Ovary (tissue), 9 donors: ENCODE results near the gene ARRDC5. TPM values are rescaled to one million over a fixed set of nuclear protein-coding genes. Genes with fewer than 3 reads are reported as not detected.

Source experiments
- DNase-seq, 5 donors: peaks; one replicate each; pipeline ENCODE4 v3.0.0-alpha.2; 2019 to 2020
- H3K27ac ChIP-seq, 2 donors: fragments of 200-600 bp; one replicate each; pipeline versions ENCODE4 v1.5.1 to v1.8.0; 2019 to 2022
- H3K27me3 ChIP-seq: fragments of 200-600 bp; one replicate; pipeline ENCODE4 v1.8.0; 2022
- H3K36me3 ChIP-seq: fragments of 200-600 bp; sonication (generic); one replicate; pipeline ENCODE4 v1.5.1; 2019
- H3K4me1 ChIP-seq: one replicate; pipeline ENCODE4 v1.8.1; 2013; ENCODE audit warnings: mild to moderate bottlenecking, moderate library complexity; ENCODE audit not compliant: insufficient read depth
- H3K4me3 ChIP-seq: fragments of 200-600 bp; sonication (generic); one replicate; pipeline ENCODE4 v1.5.1; 2017
- H3K9me3 ChIP-seq, 2 donors: fragments of 200-600 bp in 1 of 2; sonication (generic) in 1 of 2; one replicate each; pipeline versions ENCODE4 v1.5.1 to v1.8.1; 2013 to 2019; ENCODE audit warnings: mild to moderate bottlenecking in 1 of 2, moderate library complexity in 1 of 2
- EP300 ChIP-seq: sonication (generic); formaldehyde crosslinking; IDR thresholded peaks from one replicate; pipeline ENCODE4 v1.6.1; 2017; ENCODE audit warnings: antibody characterized with exemption
- POLR2A ChIP-seq: fragments of 450-650 bp; IDR thresholded peaks from one replicate; pipeline ENCODE4 v1.6.1; 2017; ENCODE audit warnings: antibody characterized with exemption, mild to moderate bottlenecking, moderate library complexity
- WGBS, 3 donors: extraction: QIAGEN DNeasy Blood & Tissue Kit in 1 of 3; methylation state at CpG; one replicate each; pipeline versions ENCODE4 v1.1.5 to v1.1.7; 2013 to 2017; 5-methylcytosine and 5-hydroxymethylcytosine counted together
- intact Hi-C, 4 donors: fragments of 100-400 bp; cut with DNase I; formaldehyde crosslinking; loops; one replicate each; pipeline versions ENCODE4 v1.11.0 to v1.15.1; 2022 to 2023
- polyA plus RNA-seq, 2 donors: library from polyadenylated mRNA; stranded (reverse); fragments of 200-250 nt in 1 of 2; fragments of 350-450 nt in 1 of 2; fragmentation: Illumina TruSeq in 1 of 2; extraction: RNeasy Lipid Tissue Mini Kit (QIAGEN cat#74804) in 1 of 2; gene quantifications; one replicate each; pipeline ENCODE4 v1.2.3, GENCODE V29; 2013 to 2014
- total RNA-seq, 7 donors: library from RNA; depleted of rRNA in 2 of 7; stranded (reverse); fragments of >200 nt in 2 of 7; fragmentation: NEBNext Ultra II Directional in 3 of 7; extraction: Animal tissue kit (Norgen Biotek cat#: 25700) in 3 of 7; gene quantifications; one replicate each; pipeline versions ENCODE4 v1.1.0 to v1.2.4, GENCODE V29; 2016 to 2023
- TF ChIP-seq, protein P1 (sequence below), 3 donors: fragments of 450-650 bp in 2 of 3; fragments of 200-600 bp in 1 of 3; IDR thresholded peaks; one replicate each; pipeline versions ENCODE4 v1.5.1 to v1.8.0; 2016 to 2022; ENCODE audit warnings: antibody characterized with exemption in 3 of 3, mild to moderate bottlenecking in 1 of 3
- donor health status: DM: no; HTN: no; CAD: no; lungs with moderate emphysema.
- donor health status: DM: no; HTN: no; CAD: no.
- donor health status: Bipolar disorder and iron deficiency.
- donor health status: DM: yes; HTN: yes; CAD: no.
- donor health status: DM: no; HTN: no; CAD: no.
- donor health status: DM: yes; HTN: yes; CAD: no.

The ARRDC5 gene
- total and polyA plus RNA-seq, 9 donors, result 0.07 to 1.2 (median 0.24) TPM; not detected in 3

DNA sequence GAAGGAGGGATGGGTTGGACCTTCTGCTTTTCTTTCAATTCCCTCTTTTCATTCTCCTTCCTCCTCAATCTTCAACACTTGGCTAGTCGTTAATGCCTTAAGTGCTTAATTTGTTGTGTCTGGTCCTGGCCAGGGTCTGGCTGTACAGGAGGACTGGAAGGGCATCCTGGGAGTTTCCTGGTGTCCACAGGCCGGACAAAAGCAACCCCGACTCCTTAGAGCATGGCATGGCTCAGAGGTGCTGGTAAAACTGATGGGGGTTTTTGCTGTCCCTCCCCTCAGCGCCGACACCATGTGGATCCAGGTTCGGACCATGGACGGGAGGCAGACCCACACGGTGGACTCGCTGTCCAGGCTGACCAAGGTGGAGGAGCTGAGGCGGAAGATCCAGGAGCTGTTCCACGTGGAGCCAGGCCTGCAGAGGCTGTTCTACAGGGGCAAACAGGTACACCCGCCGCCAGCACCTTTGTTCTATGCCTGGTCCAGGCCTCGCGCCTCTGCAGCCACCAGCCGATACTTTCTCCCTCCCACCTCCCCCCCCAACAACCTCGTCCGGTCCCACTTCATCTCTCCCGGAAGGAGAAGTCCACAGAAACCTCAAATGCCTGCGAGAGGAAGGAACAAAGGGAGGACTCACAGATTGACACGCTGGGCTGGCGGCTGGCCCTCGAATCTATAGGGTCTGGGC lies 8.0 kb upstream of the ARRDC5 start:
- 24 to 31% (median 28%) methylated on average over 20 to 23 of the region's 23 CpGs for WGBS, 3 donors
- Histone ChIP-seq H3K4me1 (peaks cover 7% of the 10 kb centered on the region), H3K4me3 (peak overlapping the region; percentile 68), H3K27ac (no peak overlapping the region), H3K36me3 (no peaks in the 10 kb centered on the region), H3K9me3 (no peaks in the 10 kb centered on the region), H3K27me3 (no peaks in the 10 kb centered on the region)
- TF ChIP-seq, protein P1, sequence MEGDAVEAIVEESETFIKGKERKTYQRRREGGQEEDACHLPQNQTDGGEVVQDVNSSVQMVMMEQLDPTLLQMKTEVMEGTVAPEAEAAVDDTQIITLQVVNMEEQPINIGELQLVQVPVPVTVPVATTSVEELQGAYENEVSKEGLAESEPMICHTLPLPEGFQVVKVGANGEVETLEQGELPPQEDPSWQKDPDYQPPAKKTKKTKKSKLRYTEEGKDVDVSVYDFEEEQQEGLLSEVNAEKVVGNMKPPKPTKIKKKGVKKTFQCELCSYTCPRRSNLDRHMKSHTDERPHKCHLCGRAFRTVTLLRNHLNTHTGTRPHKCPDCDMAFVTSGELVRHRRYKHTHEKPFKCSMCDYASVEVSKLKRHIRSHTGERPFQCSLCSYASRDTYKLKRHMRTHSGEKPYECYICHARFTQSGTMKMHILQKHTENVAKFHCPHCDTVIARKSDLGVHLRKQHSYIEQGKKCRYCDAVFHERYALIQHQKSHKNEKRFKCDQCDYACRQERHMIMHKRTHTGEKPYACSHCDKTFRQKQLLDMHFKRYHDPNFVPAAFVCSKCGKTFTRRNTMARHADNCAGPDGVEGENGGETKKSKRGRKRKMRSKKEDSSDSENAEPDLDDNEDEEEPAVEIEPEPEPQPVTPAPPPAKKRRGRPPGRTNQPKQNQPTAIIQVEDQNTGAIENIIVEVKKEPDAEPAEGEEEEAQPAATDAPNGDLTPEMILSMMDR (IDR thresholded peaks at IDR 0.05), result no peak
- TF ChIP-seq POLR2A (no peak), EP300 (no peak)
- intact Hi-C loops, result loop anchor here in 2 of 4 donors (2.0 to 10.0 kb wide), 5 partner anchors 38 to 122 kb away; no protein-coding TSS in a partner anchor
- peak in 1 of 5 donors; percentile 31 for DNase-seq

DNA sequence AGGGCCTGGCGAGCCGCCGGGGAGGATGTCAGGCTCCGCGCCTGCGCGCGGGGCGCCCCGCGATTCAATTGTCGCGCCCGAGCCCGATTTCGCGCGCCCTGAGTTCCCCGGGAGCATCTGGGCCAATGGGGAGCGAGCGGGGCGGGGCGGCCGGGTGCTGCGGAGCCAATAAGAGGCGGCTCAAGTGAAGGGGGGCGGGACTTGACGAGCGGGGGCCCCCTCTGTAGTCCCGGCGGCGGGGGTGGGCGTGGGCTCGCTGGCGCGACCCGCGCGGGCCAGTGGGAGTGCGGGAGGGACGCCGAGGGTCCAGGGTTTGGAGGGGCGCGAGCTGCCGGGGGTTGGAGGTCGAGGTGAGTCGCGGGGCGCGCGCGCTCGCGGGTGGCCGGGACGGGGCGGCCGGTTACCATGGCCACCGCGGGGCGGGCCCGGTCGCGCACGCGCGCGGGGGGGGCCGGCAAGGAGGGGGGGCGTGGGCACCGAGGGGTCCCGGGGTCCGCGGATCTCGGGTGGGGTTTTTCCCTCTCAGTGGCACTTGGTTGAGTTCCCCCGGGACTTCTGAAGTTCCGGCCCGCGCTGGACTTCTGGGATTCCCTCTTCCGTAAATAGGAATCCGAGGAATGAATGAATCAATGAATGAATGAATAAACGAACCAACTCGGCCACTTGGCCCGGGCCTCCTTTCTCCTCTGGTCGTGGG lies 7.3 kb upstream of the ARRDC5 start:
- Histone ChIP-seq H3K4me3 (peak overlapping the region; percentile 68), H3K4me1 (peaks cover 5% of the 10 kb centered on the region), H3K27me3 (no peaks in the 10 kb centered on the region), H3K9me3 (no peaks in the 10 kb centered on the region), H3K36me3 (no peaks in the 10 kb centered on the region), H3K27ac (no peak overlapping the region)
- TF ChIP-seq, protein P1 (IDR thresholded peaks at IDR 0.05), result no peak
- TF ChIP-seq POLR2A, result no peak
- no peak for TF ChIP-seq EP300
- intact Hi-C loops, result loop anchor here in 2 of 4 donors (2.0 to 10.0 kb wide), 5 partner anchors 37 to 122 kb away; no protein-coding TSS in a partner anchor
- WGBS, 3 donors, result 0 to 1% (median 0%) methylated on average over 21 to 76 of the region's 85 CpGs
- DNase-seq, result peak; percentile 86 to 95 (median 90)

DNA sequence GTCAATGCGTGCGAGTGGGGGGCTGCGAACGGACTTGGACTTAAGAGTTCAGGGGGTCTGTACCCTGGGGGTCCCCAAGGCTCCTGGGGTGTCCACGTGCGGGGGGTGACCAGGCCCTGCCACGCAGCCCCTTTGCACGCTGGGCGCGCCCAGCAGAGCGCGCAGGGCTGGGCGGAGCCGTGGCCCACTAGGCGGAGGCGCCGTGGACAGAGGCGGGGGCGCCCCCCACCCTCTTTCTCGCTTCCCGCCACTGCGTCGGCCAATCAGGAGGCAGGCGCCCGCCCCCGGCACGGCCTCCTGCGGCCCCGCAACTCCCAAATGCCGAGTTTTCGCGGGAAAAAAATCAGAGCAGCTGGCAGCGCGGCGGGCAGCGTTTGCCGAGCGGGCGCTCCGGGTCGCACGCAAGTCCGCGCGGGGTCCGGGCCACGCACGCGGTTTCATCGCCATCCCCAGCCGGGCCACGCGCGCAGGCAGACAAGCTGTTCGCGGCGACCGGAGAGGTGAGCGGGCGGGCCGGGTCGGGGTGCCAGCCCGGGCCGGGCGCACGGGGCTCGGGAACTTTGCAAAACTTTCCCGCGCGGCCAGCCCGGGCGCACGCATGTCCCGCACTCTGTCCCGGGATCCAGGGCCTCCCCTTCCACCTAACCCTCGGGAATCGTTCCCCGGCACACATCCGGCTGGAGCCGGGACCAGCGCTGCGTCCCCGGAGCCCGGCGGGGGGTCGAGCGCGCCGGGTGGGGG lies 6.6 kb upstream of the ARRDC5 start, which contains the start of gene UHRF1:
UHRF1 (plus strand) TSS at position 346 of the 741 bp plus-strand sequence. CDS start 1,385 bp downstream, outside the sequence.
- intact Hi-C loops, result no loop called here
- no peak for DNase-seq
- WGBS, 3 donors, result 1 to 2% (median 1%) methylated on average over 24 to 89 of the region's 89 CpGs
- H3K9me3 ChIP-seq, result no peaks in the 10 kb centered on the region
- H3K4me1 ChIP-seq, result peaks cover 5% of the 10 kb centered on the region
- H3K4me3 ChIP-seq, result peak within 1 kb of the TSS; percentile 68
- no peak within 1 kb of the TSS for H3K27ac ChIP-seq
- H3K36me3 ChIP-seq, result no peaks in the 10 kb centered on the region
- no peaks in the 10 kb centered on the region for H3K27me3 ChIP-seq
- TF ChIP-seq POLR2A (no peak), EP300 (no peak)
- TF ChIP-seq, protein P1 (IDR thresholded peaks at IDR 0.05), result no peak

DNA sequence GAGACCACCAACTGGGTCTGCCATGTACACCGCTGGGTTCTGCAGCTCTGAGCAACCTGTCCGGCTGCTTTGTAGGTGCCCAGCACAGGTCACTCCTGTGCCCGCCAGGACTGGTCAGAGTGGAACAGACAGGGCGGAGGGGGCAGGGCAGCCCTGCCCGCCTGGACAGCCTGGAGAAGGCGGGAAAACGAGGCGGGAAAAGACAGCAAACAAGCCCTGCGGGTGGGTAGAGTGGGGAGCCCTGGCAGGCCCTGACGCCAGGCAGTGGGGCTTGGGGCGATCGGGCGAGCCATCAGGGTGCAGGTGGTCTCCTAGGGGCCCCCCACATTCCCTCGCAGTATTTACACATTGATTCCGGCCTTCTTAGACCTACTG lies 6.1 kb upstream of the ARRDC5 start:
- 69 to 79% (median 74%) methylated on average over 15 of the region's 15 CpGs for WGBS, 3 donors
- TF ChIP-seq, protein P1 (IDR thresholded peaks at IDR 0.05), result no peak
- no peak for TF ChIP-seq POLR2A

More for the DNA sequence above, 6.1 kb upstream of the ARRDC5 start:
- Histone ChIP-seq H3K27ac (no peak overlapping the region), H3K4me3 (no peak overlapping the region), H3K27me3 (no peaks in the 10 kb centered on the region), H3K9me3 (no peaks in the 10 kb centered on the region), H3K4me1 (peaks cover 5% of the 10 kb centered on the region), H3K36me3 (no peaks in the 10 kb centered on the region)
- intact Hi-C loops, result no loop called here
- DNase-seq, result no peak
